ENCODE results near the gene FGF2.

Gene FGF2

DNA sequence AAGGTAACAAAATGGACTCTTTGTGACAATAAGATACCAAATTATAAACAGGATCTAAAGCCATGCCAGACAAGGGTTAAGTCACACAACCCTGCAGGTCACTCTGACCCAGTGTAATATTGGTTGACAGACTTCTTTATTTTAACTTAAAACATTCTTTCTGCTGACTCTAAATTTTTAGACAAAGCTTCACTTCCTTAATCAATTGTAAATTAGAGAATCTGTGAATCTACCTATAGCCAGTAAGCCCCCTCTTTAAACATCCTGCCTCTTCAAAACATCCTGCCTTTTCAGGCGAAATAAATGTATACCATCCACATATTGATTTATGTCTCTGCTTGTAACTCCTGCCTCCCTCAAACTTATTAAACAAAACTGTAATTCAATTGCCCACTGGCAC, 81.6 kb downstream of the FGF2 start:
- Histone ChIP-seq H3K9ac (no peak overlapping the region), H3K27ac (no peak overlapping the region), H3K27me3 (ENCODE audit: control insufficient read depth, insufficient read depth, low read length) (no peaks in the 10 kb centered on the region), H3K4me2 (ENCODE audit: low read length) (no peak overlapping the region), H3K4me3 (ENCODE audit: low read depth, low read length) (no peak overlapping the region), H2AFZ (no peak overlapping the region), H3K36me3 (ENCODE audit: control insufficient read depth, insufficient read depth, low read length) (no peaks in the 10 kb centered on the region), H3K4me1 (no peaks in the 10 kb centered on the region), H3K79me2 (no peaks in the 10 kb centered on the region), H3K9me3 (ENCODE audit: control insufficient read depth, low read length) (no peaks in the 10 kb centered on the region)
- TF ChIP-seq, protein P1, sequence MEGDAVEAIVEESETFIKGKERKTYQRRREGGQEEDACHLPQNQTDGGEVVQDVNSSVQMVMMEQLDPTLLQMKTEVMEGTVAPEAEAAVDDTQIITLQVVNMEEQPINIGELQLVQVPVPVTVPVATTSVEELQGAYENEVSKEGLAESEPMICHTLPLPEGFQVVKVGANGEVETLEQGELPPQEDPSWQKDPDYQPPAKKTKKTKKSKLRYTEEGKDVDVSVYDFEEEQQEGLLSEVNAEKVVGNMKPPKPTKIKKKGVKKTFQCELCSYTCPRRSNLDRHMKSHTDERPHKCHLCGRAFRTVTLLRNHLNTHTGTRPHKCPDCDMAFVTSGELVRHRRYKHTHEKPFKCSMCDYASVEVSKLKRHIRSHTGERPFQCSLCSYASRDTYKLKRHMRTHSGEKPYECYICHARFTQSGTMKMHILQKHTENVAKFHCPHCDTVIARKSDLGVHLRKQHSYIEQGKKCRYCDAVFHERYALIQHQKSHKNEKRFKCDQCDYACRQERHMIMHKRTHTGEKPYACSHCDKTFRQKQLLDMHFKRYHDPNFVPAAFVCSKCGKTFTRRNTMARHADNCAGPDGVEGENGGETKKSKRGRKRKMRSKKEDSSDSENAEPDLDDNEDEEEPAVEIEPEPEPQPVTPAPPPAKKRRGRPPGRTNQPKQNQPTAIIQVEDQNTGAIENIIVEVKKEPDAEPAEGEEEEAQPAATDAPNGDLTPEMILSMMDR (IDR thresholded peaks at IDR 0.05) = no peak

DNA sequence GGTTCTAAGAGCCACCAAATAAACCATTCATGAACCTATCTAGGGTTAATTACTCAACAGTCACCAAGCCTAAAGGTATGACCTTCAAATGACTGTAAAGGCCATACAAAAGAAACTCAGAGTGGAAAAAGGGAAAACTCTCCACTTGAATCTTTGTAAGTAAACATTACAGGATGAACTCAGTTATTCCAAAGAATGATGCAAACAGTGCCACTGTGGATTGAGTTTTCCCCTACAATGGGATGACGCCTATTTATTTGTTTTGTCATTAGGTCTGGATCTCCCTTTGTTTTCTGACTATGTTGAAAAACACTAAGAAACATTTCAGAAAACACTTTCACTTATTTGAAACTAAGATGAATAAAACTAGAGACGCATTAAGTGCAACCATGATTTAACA, 83.1 kb downstream of the FGF2 start:
- H2AFZ ChIP-seq = no peak overlapping the region

DNA sequence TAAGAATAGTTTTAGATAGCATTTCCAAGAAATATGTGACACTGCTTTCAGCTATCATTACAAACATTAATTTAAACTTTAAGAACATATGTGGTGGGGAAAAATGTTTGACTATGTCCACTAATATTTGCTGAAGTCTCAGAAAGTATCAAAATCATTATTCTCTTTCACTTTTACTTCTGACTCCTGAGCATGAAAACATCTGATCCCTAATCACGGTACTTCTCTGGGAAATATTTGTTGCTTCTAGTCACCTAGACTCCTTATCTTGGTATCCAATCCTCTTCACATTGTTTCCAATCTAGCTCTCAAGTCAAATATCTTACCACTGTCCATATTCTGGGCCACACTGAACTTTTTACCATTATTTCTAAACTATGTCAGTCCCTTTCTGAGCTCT, 85.0 kb downstream of the FGF2 start:
- Histone ChIP-seq H3K4me2 (ENCODE audit: low read length) (no peak overlapping the region), H3K36me3 (ENCODE audit: control insufficient read depth, insufficient read depth, low read length) (no peaks in the 10 kb centered on the region), H3K4me3 (ENCODE audit: low read depth, low read length) (no peak overlapping the region), H3K79me2 (no peaks in the 10 kb centered on the region), H3K9me3 (ENCODE audit: control insufficient read depth, low read length) (no peaks in the 10 kb centered on the region), H2AFZ (no peak overlapping the region), H3K27ac (no peak overlapping the region), H3K4me1 (no peaks in the 10 kb centered on the region), H3K27me3 (ENCODE audit: control insufficient read depth, insufficient read depth, low read length) (no peaks in the 10 kb centered on the region), H3K9ac (no peak overlapping the region)
- TF ChIP-seq, protein P1 (IDR thresholded peaks at IDR 0.05) = no peak

More for the DNA sequence above, 83.1 kb downstream of the FGF2 start:
- Histone ChIP-seq H3K27ac (no peak overlapping the region), H3K27me3 (ENCODE audit: control insufficient read depth, insufficient read depth, low read length) (no peaks in the 10 kb centered on the region), H3K36me3 (ENCODE audit: control insufficient read depth, insufficient read depth, low read length) (no peaks in the 10 kb centered on the region), H3K4me3 (ENCODE audit: low read depth, low read length) (no peak overlapping the region), H3K9me3 (ENCODE audit: control insufficient read depth, low read length) (no peaks in the 10 kb centered on the region), H3K4me1 (no peaks in the 10 kb centered on the region), H3K9ac (no peak overlapping the region), H3K4me2 (ENCODE audit: low read length) (no peak overlapping the region), H3K79me2 (no peaks in the 10 kb centered on the region)
- TF ChIP-seq, protein P1 (IDR thresholded peaks at IDR 0.05) = no peak

DNA sequence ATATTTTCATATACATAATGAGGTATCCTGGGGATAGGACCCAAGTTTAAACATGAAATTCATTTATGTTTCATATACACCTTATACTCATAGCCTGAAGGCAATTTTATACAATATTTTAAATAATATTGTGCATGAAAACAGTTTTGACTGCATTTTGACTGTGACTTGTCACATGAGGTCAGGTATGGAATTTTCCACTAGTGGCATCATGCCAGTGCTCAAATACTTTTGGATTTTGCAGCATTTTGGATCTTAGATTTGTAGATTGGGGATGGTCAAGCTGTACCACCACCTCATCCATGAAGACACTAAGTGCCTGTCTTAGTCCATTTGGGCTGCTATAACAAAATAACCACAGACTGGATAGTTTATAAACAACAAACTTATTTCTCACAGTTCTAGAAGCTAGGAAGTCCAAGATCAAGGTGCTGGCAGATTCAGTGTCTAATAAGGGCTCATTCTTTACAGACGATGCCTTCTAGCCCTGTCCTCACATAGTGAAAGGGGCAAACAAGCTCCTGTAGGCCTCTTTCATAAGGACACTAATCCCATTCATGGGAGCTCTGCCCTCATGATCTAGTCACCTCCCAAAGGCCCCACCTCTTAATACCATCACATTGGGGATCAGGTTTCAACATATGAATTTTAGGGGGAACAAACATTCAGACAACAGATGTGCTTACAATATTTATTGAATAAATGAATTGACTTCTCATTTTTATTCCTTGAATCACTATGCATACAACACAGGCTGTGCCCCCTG, 86.4 kb downstream of the FGF2 start:
- H3K27me3 ChIP-seq (ENCODE audit: control insufficient read depth, insufficient read depth, low read length) = no peaks in the 10 kb centered on the region
- no peak overlapping the region for H3K9ac ChIP-seq
- no peaks in the 10 kb centered on the region for H3K79me2 ChIP-seq
- TF ChIP-seq, protein P1 (IDR thresholded peaks at IDR 0.05) = no peak
- no peaks in the 10 kb centered on the region for H3K36me3 ChIP-seq (ENCODE audit: control insufficient read depth, insufficient read depth, low read length)
- H3K4me1 ChIP-seq = no peaks in the 10 kb centered on the region
- H3K4me3 ChIP-seq (ENCODE audit: low read depth, low read length) = no peak overlapping the region
- H2AFZ ChIP-seq = no peak overlapping the region
- no peak overlapping the region for H3K4me2 ChIP-seq (ENCODE audit: low read length)
- no peak overlapping the region for H3K27ac ChIP-seq
- H3K9me3 ChIP-seq (ENCODE audit: control insufficient read depth, low read length) = no peaks in the 10 kb centered on the region

Measured in parathyroid adenoma (tissue), 2 donors.